Kasumi-1 (cell line): Measurements from ENCODE around the gene TRMT112.
"Not testable (repeated sequence)": the region's sequence is repeated elsewhere in the genome, so short reads cannot be mapped to it uniquely, and the experiment has no call there.

ENCODE experiments used
- DNase-seq, 2 experiments: peaks; one replicate each; lab custom pipeline; 2025; lab: John Stamatoyannopoulos, UW

The TRMT112 gene

DNA sequence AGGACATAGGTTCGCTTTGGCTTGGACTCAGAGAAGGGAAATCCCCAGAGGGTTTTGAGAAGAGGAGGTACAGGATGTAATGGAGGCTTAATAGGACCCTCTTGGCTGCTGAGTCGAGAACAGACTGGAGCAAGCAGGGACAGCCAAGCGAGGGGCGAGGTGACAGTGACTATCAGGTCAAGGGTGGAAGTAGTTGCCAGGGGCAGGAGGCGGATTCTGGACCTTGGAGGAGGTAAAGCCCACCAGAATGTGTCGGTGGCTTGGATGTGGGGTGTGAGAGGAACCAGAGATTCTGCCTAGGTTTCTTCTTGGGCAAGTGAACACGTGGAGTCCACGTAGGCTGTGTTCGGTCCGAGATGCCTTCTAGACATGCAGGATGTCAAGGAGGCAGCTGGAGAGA, 4.4 kb downstream of the TRMT112 start:
- DNase-seq = no peak

- DNase-seq = not testable (repeated sequence)
These were observed 9.6 kb downstream of the TRMT112 start for GRCh38 chr11:64307795-64308194.

GRCh38 chr11:64306876-64307622, 10.3 kb downstream of the TRMT112 start:
- DNase-seq = no peak

GRCh38 chr11:64306563-64306875, 10.8 kb downstream of the TRMT112 start:
- DNase-seq = no peak

GRCh38 chr11:64305691-64306562, 11.4 kb downstream of the TRMT112 start:
- DNase-seq = peak; percentile 63 to 80

GRCh38 chr11:64305075-64305690, 12.2 kb downstream of the TRMT112 start, which contains the start of gene ESRRA:
ESRRA (plus strand) TSS chr11:64305524; CDS start chr11:64307180, 1,656 bp downstream.
- DNase-seq = peak; percentile 99

DNA sequence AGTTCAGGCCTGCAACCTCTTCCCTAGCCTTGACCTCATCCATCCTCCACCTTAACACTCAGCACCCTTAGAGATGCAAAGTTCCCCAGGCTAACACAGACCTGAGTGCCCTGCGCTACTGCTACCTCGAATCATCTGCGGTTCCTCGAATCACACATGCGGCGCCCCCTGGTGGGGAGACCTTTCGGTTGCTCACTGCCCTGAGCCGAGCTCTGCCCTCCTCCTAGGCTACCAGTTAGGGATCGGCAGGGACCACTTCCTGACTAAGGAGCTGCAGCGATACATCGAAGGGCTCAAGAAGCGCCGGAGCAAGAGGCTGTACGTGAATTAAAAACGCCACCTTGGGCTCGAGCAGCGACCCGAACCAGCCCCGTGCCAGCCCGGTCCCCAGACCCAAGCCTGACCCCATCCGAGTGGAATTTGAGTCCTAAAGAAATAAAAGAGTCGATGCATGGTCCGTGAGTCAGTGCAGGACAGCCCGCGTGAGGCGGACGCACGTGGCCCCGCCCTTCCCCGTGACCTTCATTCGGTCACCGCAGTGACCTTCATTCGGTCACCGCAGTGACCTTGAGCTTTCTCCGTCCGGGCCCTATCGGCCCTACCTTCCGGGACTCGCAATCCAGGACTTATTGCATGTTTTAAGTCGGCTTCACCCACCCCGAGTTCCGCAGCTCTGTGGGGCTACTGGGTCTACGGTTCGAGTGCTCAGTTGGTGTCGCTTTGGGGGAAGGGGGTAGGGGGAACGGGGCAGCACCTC, 12.9 kb downstream of the TRMT112 start:
- peak; percentile 92 to 97 for DNase-seq

DNA sequence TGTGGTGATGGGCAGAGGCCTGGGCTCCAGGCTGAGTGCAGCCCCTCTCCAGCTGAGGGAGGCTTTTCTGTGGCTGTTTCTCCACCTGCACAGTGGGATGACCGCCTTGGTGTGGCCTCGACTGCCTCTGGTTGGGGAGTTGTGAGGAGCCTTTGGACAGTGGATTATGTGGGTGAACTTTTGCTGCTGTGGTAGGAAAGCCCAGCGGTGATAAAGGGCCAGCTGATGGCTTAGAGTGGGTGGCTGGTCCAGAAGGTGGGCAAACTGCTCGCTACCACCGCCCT, 13.4 kb downstream of the TRMT112 start:
- no peak for DNase-seq

DNA sequence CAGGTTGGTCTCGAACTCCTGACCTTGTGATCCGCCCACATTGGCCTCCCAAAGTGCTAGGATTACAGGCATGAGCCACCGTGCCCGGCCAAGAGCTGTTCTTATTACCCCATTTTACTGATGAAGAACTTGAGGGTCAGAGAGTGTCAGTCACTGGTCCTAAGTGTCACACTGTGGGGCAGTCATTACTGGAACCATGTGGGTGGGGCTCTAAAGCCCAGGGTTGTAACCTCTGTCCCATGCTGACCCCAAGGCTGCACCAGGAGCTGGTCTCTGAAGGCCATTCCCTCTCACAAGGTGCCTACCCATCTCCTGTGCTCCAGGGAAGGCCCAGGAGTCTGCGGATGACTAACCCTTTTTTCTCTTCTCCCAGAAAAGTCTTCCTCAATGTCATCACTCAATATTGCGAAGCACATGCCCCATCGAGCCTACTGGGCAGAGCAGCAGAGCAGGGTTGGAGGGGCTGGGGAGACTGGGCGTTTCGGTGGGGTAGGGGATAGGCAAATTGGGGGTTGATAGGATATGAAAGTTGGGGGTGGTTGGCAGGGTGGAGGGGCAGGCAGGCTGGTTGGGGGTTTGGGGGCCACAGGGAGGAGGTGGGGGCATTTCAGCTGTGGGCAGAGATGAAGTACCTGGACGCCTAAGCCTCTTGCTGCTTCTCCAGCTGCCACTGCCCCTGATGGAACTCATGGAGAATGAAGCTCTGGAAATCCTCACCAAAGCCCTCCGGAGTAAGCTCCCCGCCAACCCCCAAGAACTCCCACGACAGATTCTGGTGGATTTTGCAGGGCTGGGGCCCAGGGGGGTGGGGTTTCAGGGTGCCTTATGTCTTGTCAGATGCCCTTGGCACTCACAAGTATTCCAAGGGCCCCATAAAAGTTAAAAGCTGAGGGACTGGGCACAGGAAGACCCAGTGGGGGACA, 14.0 kb downstream of the TRMT112 start:
- no peak for DNase-seq

DNA sequence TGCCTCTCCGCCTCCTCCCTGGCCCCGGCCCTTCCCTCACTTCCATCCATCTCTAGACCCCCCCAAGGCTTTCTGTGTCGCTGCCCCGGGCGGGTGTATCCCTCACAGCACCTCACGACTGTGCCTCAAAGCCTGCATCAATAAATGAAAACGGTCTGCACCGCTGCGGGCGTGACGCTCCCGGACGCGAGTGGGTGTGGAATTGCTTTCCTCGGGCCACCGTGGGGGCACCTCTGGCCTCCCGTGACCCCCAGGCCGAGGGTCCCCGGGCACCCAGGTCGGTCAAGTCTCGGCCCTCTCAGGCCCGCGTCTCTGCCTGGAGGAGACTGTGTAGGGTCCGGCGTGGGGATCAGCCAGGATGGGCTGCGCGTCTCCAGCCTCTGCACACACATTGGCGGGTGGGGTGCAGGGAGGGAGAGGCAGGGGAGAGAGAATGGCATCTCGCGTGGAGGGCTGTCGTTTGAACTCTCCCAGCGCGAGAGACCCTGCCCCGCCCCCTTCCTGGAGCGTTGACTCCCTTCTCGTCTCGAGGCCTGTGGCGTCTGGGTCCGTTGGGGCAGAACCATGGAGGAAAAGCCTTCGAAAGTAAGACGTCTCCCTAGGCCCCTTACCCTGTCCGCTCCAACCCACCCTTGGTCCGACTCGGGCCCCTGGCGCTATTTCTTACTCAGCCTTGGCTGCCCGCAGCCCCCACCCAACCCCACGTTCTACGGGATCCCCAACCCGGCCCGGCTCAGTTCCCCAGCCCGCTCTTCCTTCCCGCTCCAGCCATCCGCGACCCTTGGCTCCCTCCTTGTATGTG, 17.3 kb downstream of the TRMT112 start, which contains the start of gene CATSPERZ:
TSS of gene CATSPERZ (plus strand) at position 512 of the 802 bp plus-strand sequence. CDS start at position 565, 53 bp downstream.
- no peak for DNase-seq

- DNase-seq = no peak
These were observed 18.2 kb downstream of the TRMT112 start for GRCh38 chr11:64298966-64299846.

GRCh38 chr11:64297699-64298358, 19.5 kb downstream of the TRMT112 start:
- no peak for DNase-seq

- DNase-seq = no peak
These were observed 20.3 kb downstream of the TRMT112 start for GRCh38 chr11:64296830-64297698.

DNA sequence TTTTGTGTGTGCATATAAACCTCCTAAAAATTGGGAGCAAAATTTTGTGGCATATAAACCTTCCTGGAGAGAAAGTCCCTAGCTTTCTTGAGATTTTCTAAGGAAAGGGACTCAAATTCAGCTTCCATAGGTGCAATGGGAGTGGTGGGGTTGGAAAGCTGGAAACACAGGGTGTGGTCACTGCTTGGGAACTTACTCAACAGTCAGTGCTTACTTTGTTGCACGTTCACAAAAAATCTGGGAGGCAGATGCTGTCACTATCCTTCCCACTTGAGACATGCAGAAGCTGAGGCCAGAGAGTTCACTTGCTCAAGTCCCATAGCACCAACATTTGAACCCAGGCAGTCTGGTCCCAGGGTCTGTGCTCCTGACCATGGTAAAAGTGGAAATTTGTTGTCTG, 21.1 kb downstream of the TRMT112 start:
- DNase-seq = no peak

DNA sequence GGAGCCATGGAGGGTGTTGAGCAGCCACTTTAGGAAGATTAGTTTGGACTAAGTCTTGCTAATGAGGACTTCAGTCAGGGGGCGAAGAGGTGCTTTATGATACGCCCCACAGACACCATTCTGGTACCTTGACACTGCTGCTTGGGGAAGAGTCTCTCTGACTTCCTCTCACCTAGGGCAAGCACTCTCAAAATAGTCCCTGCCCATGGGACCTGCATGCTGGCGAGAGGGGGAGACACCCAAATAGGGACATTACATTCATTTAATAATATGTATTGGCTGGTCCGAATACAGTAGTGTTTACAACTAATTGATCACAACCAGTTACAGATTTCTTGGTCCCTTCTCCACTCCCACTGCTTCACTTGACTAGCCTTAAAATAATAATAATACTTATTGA, 21.6 kb downstream of the TRMT112 start:
- DNase-seq = no peak

- DNase-seq = no peak
These were observed 22.6 kb downstream of the TRMT112 start for GRCh38 chr11:64294774-64295173.

DNA sequence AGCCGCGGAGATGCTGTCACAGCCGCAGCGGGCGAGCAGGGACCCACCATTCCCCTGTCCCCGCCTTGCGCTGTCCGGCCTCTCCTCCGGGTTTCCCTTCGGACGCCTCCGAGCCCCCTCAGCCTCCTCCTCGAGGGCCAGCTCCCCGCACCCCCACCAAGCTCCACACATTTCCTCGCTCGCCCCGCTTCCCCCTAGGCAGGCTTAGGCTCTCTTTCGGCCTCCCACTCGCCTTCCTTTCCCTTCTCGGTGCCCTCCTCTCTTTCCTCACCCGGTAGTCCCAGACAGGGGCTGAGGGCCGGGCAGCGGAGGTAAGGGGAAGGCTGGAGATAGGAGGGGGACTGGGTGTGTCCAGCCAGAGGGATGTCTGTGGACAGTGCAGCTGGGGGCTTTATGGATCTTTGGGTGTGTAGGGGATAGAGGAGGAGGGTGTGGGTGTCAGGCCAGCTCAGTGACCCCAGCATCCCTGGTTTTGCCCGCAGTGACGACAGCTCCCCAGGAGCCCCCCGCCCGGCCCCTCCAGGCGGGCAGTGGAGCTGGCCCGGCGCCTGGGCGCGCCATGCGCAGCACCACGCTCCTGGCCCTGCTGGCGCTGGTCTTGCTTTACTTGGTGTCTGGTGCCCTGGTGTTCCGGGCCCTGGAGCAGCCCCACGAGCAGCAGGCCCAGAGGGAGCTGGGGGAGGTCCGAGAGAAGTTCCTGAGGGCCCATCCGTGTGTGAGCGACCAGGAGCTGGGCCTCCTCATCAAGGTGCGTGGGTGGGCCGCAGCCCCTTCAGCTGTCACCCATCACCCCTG, 24.7 kb downstream of the TRMT112 start:
- no peak for DNase-seq
